T-helper 1 cell treated with Interleukin-12 subunit alpha and Interleukin-12 subunit beta and Interleukin-4 antibody, amounts not matched to agents 30 μg/mL and 1 μg/mL, for 36 hours (primary cell): ENCODE data around the gene CLDN12.

Experiments used
- H3K27ac Mint-ChIP-seq: one replicate; pipeline ENCODE4 v1.8.0; 2021; ENCODE audit warnings: mild to moderate bottlenecking, mixed read lengths
- H3K27me3 Mint-ChIP-seq: one replicate; pipeline ENCODE4 v1.8.0; 2021; ENCODE audit warnings: low read depth, mixed read lengths
- H3K36me3 Mint-ChIP-seq: one replicate; pipeline ENCODE4 v1.8.0; 2021; ENCODE audit warnings: low read depth, mixed read lengths
- H3K4me1 Mint-ChIP-seq: one replicate; pipeline ENCODE4 v1.8.0; 2021; ENCODE audit warnings: low read depth, mixed read lengths
- H3K4me3 Mint-ChIP-seq: one replicate; pipeline ENCODE4 v1.8.0; 2021; ENCODE audit warnings: mild to moderate bottlenecking, moderate library complexity, mixed read lengths
- H3K9me3 Mint-ChIP-seq: one replicate; pipeline ENCODE4 v1.8.0; 2021; ENCODE audit warnings: mixed read lengths

The CLDN12 gene

DNA sequence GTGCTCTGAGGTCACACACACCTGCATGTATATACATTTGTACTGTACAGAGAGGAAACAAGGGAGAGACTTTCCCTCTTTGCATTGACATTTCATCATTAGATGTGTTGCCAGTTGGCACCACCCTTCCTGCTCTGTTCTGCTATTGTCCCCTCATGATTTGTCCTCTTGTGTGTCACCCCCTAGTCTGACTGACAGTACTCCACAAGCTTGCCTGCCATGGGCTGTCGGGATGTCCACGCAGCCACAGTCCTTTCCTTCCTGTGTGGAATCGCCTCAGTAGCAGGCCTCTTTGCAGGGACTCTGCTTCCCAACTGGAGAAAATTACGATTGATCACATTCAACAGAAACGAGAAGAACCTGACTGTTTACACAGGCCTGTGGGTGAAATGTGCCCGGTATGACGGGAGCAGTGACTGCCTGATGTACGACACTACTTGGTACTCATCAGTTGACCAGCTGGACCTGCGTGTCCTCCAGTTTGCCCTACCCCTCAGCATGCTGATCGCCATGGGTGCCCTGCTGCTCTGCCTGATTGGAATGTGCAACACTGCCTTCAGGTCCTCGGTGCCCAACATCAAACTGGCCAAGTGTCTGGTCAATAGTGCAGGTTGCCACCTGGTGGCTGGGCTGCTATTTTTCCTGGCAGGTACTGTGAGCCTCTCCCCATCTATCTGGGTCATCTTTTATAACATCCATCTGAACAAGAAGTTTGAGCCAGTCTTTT is 9.4 kb downstream of the CLDN12 start:
- Mint-ChIP-seq H3K4me1 (peaks cover 2% of the 10 kb centered on the region), H3K27me3 (no peaks in the 10 kb centered on the region), H3K4me3 (no peak overlapping the region), H3K9me3 (no peaks in the 10 kb centered on the region), H3K27ac (no peak overlapping the region), H3K36me3 (peaks cover 9% of the 10 kb centered on the region)

DNA sequence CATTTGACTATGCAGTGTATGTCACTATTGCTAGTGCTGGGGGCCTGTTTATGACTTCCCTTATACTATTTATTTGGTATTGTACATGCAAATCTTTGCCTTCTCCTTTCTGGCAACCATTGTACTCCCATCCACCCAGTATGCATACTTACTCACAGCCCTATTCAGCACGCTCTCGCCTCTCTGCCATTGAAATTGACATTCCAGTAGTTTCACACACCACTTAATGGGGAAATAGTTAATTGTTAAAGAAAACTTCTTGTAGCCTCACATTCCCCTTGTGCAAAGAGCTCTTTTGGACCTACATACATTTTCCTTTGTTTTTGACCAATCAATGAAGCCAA is 9.9 kb downstream of the CLDN12 start:
- Mint-ChIP-seq H3K27ac (no peak overlapping the region), H3K9me3 (no peaks in the 10 kb centered on the region), H3K4me1 (no peaks in the 10 kb centered on the region), H3K4me3 (no peak overlapping the region), H3K36me3 (peaks cover 6% of the 10 kb centered on the region), H3K27me3 (no peaks in the 10 kb centered on the region)

DNA sequence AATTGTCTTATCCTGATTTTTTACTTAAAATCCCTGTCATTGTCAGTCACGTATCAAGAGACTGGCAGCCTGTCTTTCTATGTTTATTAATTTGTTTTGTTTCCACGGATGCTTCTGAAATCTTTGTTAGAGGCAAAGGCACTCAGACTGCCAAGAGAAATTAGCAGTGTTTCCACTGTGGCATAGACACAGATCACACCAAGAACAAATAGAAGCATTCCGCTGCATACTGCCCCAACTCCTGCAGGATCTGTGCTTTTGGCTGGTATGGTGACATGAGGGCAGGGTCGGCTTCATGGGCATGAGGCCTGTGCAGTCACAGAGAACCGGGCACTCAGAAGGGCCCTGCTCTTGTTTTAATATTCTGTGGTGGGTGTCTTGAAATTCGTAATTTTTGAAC is 18.4 kb downstream of the CLDN12 start:
- Mint-ChIP-seq H3K27ac (no peak overlapping the region), H3K4me3 (no peak overlapping the region), H3K9me3 (no peaks in the 10 kb centered on the region), H3K4me1 (peaks cover 15% of the 10 kb centered on the region), H3K27me3 (no peaks in the 10 kb centered on the region), H3K36me3 (no peaks in the 10 kb centered on the region)

DNA sequence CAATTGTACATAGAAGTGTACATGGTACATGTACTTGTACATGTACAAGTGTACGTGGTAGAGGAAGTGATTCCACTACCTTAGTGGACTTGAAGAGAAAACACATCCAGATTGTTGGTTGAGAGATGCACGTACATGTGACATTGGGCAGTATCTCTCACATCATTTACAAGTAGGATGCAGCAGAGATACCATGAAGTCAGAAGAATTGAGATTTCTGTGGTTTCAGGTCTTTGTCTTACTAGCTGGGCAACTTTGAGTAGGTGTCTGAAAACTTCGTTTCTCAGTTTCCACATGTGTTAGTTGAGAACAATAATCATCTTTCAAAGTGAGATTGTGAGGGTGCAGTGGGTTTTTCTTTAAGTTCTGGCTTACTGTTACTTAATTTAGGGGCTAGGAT is 21.5 kb downstream of the CLDN12 start:
- Mint-ChIP-seq H3K27me3 (no peaks in the 10 kb centered on the region), H3K9me3 (no peaks in the 10 kb centered on the region), H3K27ac (peak overlapping the region; percentile 83), H3K4me1 (peaks cover 15% of the 10 kb centered on the region), H3K36me3 (no peaks in the 10 kb centered on the region), H3K4me3 (peak overlapping the region; percentile 44)

DNA sequence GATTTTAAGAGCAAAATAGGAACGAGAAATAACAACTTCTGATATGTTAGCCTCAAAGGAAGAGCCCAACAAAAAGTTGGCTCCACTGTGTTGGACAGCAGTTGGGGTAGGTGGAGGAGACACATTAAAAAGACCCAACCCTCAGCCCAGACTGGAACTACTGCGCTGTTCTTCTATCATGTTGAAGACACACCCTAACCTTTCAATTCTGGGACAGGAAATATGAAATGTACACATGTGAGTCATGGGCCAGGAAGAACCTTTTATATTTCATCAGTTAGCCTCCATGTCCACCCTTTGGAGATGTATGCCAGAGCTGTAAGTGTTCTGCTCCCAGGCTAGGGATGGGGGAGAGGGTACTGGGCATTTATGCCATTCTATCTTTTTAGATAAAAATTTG is 22.1 kb downstream of the CLDN12 start:
- no peaks in the 10 kb centered on the region for H3K36me3 Mint-ChIP-seq
- no peaks in the 10 kb centered on the region for H3K9me3 Mint-ChIP-seq
- H3K27ac Mint-ChIP-seq = peak overlapping the region; percentile 83
- H3K4me3 Mint-ChIP-seq = no peak overlapping the region
- H3K4me1 Mint-ChIP-seq = peaks cover 15% of the 10 kb centered on the region
- no peaks in the 10 kb centered on the region for H3K27me3 Mint-ChIP-seq

DNA sequence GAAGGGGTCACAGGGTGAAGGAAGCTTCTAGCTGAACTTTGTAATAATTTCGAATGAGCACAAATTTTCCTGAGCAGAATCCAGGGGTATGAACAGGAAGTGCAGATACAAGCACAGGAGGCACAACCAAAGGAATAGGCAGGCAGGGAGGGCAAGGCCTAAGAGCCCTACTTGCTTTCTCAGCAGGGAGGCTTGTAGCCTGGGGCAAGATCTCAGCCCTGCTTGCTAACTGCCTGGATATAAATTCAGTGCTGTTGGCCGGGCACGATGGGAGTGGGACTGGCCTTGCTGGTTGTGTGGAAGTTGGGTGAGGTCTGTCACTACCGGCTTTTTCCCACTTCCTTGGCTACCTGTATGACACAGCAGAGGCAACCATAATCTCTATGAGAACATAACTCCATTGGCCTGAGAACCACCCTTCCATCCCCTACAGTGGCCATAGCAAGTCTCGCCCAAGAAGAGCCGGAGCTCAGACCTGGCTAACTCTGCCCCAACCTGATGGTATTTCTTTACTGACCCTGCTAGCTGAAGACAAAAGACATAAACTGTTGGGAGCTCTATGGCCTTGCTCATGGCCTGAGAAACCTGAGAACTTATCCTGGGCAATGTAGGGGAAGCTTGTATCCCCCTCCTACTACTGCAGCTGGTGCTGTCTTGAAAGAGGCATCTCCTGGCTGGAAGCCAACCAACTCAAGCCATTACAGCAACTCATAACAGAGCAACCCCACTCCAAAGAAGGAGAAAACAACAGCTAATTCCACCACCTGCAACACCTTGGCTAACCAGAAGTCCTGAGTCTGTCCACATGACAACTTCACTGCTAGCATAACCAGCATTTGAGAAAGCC is 27.6 kb downstream of the CLDN12 start:
- H3K9me3 Mint-ChIP-seq = peaks cover 12% of the 10 kb centered on the region
- H3K27me3 Mint-ChIP-seq = peaks cover 3% of the 10 kb centered on the region
- no peak overlapping the region for H3K4me3 Mint-ChIP-seq

DNA sequence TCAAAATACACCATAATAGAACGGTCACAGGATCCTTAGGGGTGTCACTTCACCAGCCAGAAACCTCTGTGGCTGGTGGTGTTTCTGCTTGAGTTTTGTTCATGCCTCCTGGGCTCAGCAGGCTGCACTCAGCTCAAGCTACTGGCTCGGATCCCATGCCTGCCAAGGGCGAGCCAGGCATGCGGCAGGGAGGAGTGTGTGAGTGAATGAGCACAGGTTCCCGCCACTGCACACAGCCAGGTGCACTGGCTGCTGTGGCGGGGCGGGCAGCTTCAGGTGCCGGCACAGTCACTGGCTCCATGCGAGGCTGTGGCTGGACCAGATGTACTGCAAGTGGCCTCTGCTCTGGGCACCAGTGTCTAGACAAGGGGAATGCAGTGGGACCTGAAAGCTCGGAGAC is 29.5 kb downstream of the CLDN12 start:
- Mint-ChIP-seq H3K4me1 (no peaks in the 10 kb centered on the region), H3K4me3 (no peak overlapping the region), H3K9me3 (peaks cover 16% of the 10 kb centered on the region), H3K27me3 (peaks cover 7% of the 10 kb centered on the region), H3K27ac (no peak overlapping the region), H3K36me3 (no peaks in the 10 kb centered on the region)

More for the DNA sequence above, 27.6 kb downstream of the CLDN12 start:
- H3K4me1 Mint-ChIP-seq = no peaks in the 10 kb centered on the region
- H3K27ac Mint-ChIP-seq = no peak overlapping the region
- no peaks in the 10 kb centered on the region for H3K36me3 Mint-ChIP-seq

DNA sequence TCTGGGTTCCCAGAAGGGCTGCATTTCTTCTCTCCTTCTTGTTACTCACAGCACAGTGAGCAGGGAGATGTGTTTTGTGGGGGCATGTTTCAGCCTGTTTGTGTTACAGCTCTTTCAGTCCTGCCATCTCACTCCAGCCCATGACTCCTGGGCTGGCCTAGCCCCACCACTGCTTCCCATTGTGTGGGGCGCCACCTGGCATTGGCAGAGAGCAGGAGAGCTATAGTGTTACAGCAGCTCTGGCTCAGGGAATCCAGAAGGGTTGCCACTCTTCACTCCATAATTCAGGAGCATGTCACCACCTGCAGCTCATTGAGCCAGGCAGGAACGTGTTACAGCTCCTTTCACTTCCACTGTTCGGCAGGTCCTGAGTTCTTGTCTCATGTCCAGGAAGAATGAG is 30.0 kb downstream of the CLDN12 start:
- Mint-ChIP-seq H3K27ac (no peak overlapping the region), H3K4me3 (no peak overlapping the region), H3K4me1 (no peaks in the 10 kb centered on the region), H3K9me3 (peaks cover 16% of the 10 kb centered on the region), H3K36me3 (no peaks in the 10 kb centered on the region), H3K27me3 (peaks cover 7% of the 10 kb centered on the region)

DNA sequence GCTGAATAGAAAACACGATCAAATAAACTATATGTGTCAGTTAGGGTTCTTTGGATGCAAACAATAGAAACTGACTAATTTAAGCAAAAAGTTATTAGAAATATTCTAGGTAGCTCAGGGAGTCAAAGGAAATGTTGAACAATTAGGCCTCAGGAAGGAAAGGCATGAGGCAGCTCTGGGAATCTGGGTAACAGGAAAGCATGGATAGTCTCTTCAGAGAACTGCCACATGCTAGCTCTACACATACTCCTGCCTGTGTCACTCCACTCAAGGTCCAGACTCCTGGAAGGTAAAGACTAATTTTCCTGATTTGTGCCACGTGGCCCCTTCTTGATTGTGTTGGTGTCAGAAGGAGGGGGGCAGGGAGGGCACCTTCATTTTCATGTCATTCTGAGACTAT is 42.4 kb downstream of the CLDN12 start:
- Mint-ChIP-seq H3K36me3 (no peaks in the 10 kb centered on the region), H3K9me3 (no peaks in the 10 kb centered on the region)

DNA sequence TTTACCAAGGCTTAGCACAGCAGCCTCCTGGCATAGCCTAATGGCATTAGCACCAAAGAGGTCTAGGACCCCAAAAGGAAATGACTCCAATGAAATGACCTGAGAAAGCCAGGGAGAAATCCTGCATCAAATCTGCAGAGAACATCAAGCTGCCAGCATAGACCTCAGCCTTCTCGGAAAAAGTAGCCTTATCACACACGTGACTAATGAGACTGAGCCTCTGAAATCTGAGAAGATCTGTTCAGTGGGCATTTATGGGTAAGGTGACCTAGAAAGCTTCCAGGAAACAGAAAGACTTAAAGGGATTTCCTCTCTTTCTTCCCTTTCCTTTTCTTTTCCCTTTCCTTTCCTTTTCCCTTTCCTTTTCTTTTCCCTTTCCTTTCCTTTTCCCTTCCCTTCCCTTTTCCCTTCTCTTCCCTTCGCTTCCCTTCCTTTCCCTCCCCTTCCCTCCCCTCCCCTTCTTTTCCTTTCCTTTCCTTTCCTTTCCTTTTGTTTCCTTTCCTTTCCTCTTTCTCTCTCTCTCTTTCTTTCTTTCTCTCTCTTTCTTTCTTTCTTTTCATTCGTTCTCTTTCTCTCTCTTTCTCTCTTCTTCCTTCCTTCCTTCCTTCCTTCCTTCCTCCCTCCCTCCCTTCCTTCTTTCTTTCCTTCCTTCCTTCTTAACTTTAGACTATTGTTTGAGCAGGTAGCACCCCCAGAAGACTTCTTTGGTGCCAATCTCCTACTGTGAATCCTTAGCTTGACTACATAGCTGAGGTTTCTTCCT is 43.1 kb downstream of the CLDN12 start:
- H3K4me3 Mint-ChIP-seq = no peak overlapping the region
- H3K27me3 Mint-ChIP-seq = peaks cover 3% of the 10 kb centered on the region
- H3K36me3 Mint-ChIP-seq = no peaks in the 10 kb centered on the region
- H3K9me3 Mint-ChIP-seq = no peaks in the 10 kb centered on the region
- no peaks in the 10 kb centered on the region for H3K4me1 Mint-ChIP-seq
- no peak overlapping the region for H3K27ac Mint-ChIP-seq

More for the DNA sequence above, 42.4 kb downstream of the CLDN12 start:
- Mint-ChIP-seq H3K27me3 (peaks cover 3% of the 10 kb centered on the region), H3K27ac (no peak overlapping the region), H3K4me3 (no peak overlapping the region), H3K4me1 (no peaks in the 10 kb centered on the region)

DNA sequence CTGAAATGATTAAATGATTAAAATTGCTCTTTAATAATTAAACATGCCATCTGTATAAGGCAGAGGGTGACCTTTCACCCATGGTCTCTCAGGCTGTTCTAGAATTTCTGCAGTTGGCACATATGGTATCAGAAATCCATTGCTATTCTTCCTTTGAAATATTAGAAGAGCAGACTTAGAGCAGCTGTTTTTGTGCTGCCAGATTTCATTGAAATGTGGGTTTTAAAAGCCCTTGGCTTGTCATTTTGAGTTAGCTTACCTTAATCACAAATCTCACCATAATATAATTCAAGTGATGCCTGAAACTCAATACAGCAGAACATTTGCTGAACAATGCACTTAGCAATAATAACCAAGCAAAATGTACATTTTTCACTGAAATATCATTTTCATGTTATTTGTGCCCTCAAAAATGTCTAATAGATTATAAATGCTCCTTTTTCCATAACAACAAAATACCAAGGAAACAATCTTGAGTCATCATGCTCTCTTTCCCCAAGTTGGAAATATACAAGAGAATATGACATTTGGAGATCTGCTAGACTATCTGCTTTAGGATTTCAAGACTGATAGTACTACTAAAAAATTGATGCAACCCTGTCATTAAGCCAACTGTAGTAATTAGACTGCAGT is 50.1 kb downstream of the CLDN12 start:
- Mint-ChIP-seq H3K9me3 (no peaks in the 10 kb centered on the region), H3K27me3 (peaks cover 10% of the 10 kb centered on the region), H3K4me1 (peaks cover 4% of the 10 kb centered on the region), H3K27ac (no peak overlapping the region), H3K4me3 (no peak overlapping the region), H3K36me3 (no peaks in the 10 kb centered on the region)

DNA sequence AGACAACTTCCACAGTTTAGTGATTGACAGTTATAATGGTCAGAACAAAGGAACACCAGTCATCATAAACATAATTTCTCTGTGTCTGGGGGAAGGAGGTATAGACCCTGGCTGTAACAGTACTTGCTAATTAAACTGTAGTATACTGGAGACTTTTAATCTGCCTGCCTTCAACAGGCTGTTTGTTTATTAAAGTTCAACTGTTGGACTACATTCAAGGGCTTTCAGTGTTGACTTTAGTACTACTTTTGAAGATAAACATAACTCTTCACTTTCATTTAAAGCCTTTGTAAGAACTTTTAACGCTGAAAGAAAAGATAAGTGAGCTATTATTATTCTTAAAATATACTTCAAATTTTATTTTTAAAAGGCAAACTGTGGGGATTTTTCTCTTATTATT is 50.7 kb downstream of the CLDN12 start:
- Mint-ChIP-seq H3K36me3 (no peaks in the 10 kb centered on the region), H3K27me3 (peaks cover 10% of the 10 kb centered on the region), H3K9me3 (no peaks in the 10 kb centered on the region), H3K27ac (no peak overlapping the region), H3K4me3 (no peak overlapping the region), H3K4me1 (peaks cover 4% of the 10 kb centered on the region)

DNA sequence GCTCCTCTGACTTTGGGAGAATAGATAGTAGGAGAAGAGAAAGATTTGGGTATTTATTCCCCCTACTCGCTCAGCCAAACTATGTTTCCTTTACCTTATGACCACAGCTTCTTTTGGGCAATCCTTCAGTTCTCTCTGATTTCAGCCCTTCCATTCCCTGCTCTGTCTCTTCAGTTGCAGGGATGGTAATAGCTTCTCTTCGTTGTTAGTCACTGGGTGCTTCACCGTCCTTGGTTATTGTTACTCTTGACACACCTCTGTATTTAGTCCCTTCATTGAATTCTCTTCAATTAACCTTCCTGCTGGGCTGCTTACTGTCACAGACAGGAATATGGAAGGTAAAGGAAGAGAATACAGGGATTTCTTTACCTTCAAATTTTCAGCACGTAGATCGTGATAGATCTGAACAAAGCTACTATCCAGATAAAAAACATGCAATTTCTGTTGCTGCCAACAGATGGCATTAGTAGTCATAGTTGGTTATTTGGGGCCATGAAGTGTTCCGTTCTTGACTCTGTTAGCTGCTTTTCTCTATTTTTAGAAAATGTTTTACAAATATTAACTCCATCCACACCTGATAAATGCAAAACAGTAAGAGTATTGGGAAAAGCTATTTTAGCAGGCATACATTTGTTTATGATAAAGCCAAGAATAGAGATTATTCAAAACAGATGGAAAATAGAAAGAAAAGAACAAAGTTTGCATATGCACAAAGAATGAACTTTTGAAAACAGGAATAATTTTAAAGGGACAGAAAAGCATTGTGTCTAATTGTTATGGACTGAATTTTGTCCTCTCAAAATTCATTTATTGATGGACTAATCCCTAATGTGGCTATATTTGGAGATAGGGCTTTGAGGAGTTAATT is 52.1 kb downstream of the CLDN12 start:
- Mint-ChIP-seq H3K27ac (no peak overlapping the region), H3K9me3 (no peaks in the 10 kb centered on the region), H3K27me3 (peaks cover 10% of the 10 kb centered on the region), H3K4me1 (peaks cover 4% of the 10 kb centered on the region), H3K4me3 (no peak overlapping the region), H3K36me3 (no peaks in the 10 kb centered on the region)

DNA sequence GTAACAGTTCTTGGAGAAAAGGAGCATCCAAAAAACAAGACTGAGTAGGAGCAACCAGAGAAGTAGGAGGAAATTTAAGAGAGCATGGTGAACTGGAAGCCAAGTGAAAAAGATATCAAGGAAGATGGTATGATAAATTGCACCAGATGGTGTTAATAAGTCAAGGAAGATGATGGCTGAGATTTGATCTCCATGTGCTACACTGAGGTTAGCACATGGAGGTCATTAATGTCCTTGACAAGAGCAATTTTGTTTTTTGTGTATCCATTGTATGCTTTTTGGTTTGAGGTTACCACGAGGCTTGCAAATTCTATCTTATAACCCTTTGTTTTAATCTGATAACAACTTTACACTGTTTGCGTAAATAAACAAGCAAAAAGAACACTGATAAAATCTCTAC is 54.8 kb downstream of the CLDN12 start:
- no peak overlapping the region for H3K4me3 Mint-ChIP-seq
- no peaks in the 10 kb centered on the region for H3K36me3 Mint-ChIP-seq
- H3K9me3 Mint-ChIP-seq = no peaks in the 10 kb centered on the region
- peaks cover 10% of the 10 kb centered on the region for H3K27me3 Mint-ChIP-seq
- H3K4me1 Mint-ChIP-seq = peaks cover 4% of the 10 kb centered on the region
- no peak overlapping the region for H3K27ac Mint-ChIP-seq
